Activated CD8-positive, alpha-beta T cell treated with anti-CD3 and anti-CD28 coated beads for 36 hours (primary cell): ENCODE data around the gene ADD3. TPM values are rescaled to one million over a fixed set of nuclear protein-coding genes. Genes with fewer than 3 reads are reported as not detected.
A peak's percentile ranks its signal among the peaks of the same experiment; 100 is the strongest.

Source experiments
- ATAC-seq: fragments of 200-7000 bp; cut with Tn5 transposase; one replicate; pipeline ENCODE4 v1.10.0; 2021; ENCODE audit warnings: mild to moderate bottlenecking, moderate library complexity
- CTCF ChIA-PET: fragments of 350-600 bp; sonication (Branson Sonifier 250); formaldehyde crosslinking; loops from one replicate; lab custom pipeline; 2021; ENCODE audit warnings: antibody characterized with exemption; lab: Charles Lee
- POLR2A ChIA-PET: fragments of 350-600 bp; sonication (Branson Sonifier 250); formaldehyde crosslinking; loops from one replicate; lab custom pipeline; 2021; ENCODE audit warnings: antibody characterized with exemption; lab: Charles Lee
- DNase-seq: peaks from one replicate; pipeline ENCODE4 v3.0.0-alpha.2; 2020
- H3K27ac Mint-ChIP-seq: one replicate; pipeline ENCODE4 v1.8.0; 2021; ENCODE audit warnings: mild to moderate bottlenecking, mixed read lengths
- H3K27me3 Mint-ChIP-seq: one replicate; pipeline ENCODE4 v1.8.0; 2021; ENCODE audit warnings: mixed read lengths
- H3K36me3 Mint-ChIP-seq: one replicate; pipeline ENCODE4 v1.8.0; 2021; ENCODE audit warnings: low read depth, mixed read lengths
- H3K4me1 Mint-ChIP-seq: one replicate; pipeline ENCODE4 v1.8.0; 2021; ENCODE audit warnings: low read depth, mixed read lengths
- H3K4me3 Mint-ChIP-seq: one replicate; pipeline ENCODE4 v1.8.0; 2021; ENCODE audit warnings: mild to moderate bottlenecking, moderate library complexity, mixed read lengths
- H3K9me3 Mint-ChIP-seq: one replicate; pipeline ENCODE4 v1.8.0; 2021; ENCODE audit warnings: mixed read lengths
- intact Hi-C: fragments of 100-400 bp; cut with micrococcal nuclease; formaldehyde crosslinking; loops from one replicate; pipeline ENCODE4 v1.10.0; 2022
- total RNA-seq, 2 experiments: library from RNA; stranded (reverse); gene quantifications; one replicate each; pipeline ENCODE4 v1.2.3, GENCODE V29; 2021
- TF ChIP-seq, protein P1 (sequence below): fragments of 200-600 bp; IDR thresholded peaks from one replicate; pipeline ENCODE4 v1.8.0; 2022; ENCODE audit warnings: antibody characterized with exemption, mild to moderate bottlenecking

ADD3 gene
- total RNA-seq, 2 experiments from 2014 or later = 66.8 to 77.0 TPM

DNA sequence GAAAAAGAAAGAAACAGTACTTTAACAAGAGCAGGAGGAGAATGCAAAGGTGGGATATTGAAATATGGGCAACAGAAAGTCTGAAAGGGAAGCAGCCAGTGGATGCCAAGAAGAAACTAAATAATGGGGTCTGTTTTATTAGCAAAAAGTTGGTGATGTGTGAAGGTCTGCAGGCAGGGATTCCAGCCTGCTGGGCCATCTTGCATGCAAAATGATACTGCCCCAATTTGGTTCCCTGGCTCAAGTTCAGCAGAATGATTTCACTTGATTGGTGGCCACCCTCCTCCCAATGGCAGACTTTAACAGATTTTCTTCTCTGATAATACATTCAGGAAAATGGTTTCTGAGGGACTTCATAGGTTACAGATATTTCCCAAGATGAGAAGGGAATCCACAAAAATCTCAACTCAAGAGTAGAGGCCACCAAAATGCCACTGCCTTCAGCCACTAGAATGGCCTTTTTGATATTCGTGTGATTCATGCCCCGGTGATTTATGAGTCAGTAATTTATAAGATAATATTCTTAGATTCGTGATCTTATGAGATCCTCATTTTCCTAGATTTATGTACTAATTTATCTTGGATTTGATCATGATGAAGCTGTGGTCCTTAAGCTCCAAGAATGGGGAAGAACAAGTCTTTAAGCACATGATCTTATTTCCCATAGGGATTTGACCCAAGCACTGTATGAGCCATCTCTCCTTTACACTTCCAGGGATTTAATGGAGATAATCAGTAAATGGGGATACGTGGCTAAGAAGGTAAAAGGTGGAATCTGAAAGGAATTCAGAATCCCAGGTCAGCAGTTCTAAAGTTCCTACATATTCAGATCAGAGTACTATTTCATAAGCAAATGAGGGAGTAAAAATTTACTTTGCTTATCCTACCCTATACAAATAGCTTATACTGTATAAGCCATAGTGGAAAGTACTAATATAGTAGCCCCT, 32.3 kb upstream of the ADD3 start:
- ChIA-PET POLR2A (no interaction called here), CTCF (interaction anchor here (1.1 to 4.4 kb wide), 7 partner anchors 13 to 163 kb away, joined by 3 to 32 read pairs (median 5); no protein-coding TSS in a partner anchor)
- H3K27me3 Mint-ChIP-seq = peaks cover 2% of the 10 kb centered on the region
- intact Hi-C loops = no loop called here
- ATAC-seq = no peak
- H3K9me3 Mint-ChIP-seq = no peaks in the 10 kb centered on the region
- no peaks in the 10 kb centered on the region for H3K36me3 Mint-ChIP-seq
- H3K27ac Mint-ChIP-seq = no peak overlapping the region
- TF ChIP-seq, protein P1, sequence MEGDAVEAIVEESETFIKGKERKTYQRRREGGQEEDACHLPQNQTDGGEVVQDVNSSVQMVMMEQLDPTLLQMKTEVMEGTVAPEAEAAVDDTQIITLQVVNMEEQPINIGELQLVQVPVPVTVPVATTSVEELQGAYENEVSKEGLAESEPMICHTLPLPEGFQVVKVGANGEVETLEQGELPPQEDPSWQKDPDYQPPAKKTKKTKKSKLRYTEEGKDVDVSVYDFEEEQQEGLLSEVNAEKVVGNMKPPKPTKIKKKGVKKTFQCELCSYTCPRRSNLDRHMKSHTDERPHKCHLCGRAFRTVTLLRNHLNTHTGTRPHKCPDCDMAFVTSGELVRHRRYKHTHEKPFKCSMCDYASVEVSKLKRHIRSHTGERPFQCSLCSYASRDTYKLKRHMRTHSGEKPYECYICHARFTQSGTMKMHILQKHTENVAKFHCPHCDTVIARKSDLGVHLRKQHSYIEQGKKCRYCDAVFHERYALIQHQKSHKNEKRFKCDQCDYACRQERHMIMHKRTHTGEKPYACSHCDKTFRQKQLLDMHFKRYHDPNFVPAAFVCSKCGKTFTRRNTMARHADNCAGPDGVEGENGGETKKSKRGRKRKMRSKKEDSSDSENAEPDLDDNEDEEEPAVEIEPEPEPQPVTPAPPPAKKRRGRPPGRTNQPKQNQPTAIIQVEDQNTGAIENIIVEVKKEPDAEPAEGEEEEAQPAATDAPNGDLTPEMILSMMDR = no peak
- no peak for DNase-seq
- peaks cover 15% of the 10 kb centered on the region for H3K4me1 Mint-ChIP-seq
- H3K4me3 Mint-ChIP-seq = no peak overlapping the region

GRCh38 chr10:109976681-109977080, 31.1 kb upstream of the ADD3 start:
- ChIA-PET POLR2A (interaction anchor here (1.4 kb wide), 1 partner anchor 8 kb away, joined by 4 read pairs; no protein-coding TSS in a partner anchor), CTCF (interaction anchor here (1.1 to 4.4 kb wide), 8 partner anchors 11 to 303 kb away, joined by 3 to 32 read pairs (median 4); no protein-coding TSS in a partner anchor)
- Mint-ChIP-seq H3K27ac (no peak overlapping the region), H3K9me3 (no peaks in the 10 kb centered on the region), H3K4me1 (peaks cover 15% of the 10 kb centered on the region), H3K27me3 (peaks cover 2% of the 10 kb centered on the region), H3K4me3 (no peak overlapping the region), H3K36me3 (no peaks in the 10 kb centered on the region)
- TF ChIP-seq, protein P1 = no peak
- no peak for DNase-seq
- intact Hi-C loops = no loop called here
- ATAC-seq = no peak

GRCh38 chr10:109977382-109977806, 30.4 kb upstream of the ADD3 start:
- DNase-seq = no peak
- TF ChIP-seq, protein P1 = no peak
- ChIA-PET POLR2A (interaction anchor here (1.4 kb wide), 1 partner anchor 9 kb away, joined by 4 read pairs; no protein-coding TSS in a partner anchor), CTCF (interaction anchor here (0.8 to 4.4 kb wide), 10 partner anchors 15 to 302 kb away, joined by 3 to 32 read pairs (median 4); partner anchors contain the start of gene ADD3)
- Mint-ChIP-seq H3K4me1 (peaks cover 15% of the 10 kb centered on the region), H3K9me3 (no peaks in the 10 kb centered on the region), H3K27me3 (no peaks in the 10 kb centered on the region), H3K27ac (no peak overlapping the region), H3K4me3 (no peak overlapping the region), H3K36me3 (no peaks in the 10 kb centered on the region)
- intact Hi-C loops = no loop called here
- ATAC-seq = no peak

GRCh38 chr10:109978481-109978880, 29.3 kb upstream of the ADD3 start:
- TF ChIP-seq, protein P1 = peak; percentile 97
- H3K36me3 Mint-ChIP-seq = no peaks in the 10 kb centered on the region
- CTCF ChIA-PET = interaction anchor here (0.7 to 4.4 kb wide), 46 partner anchors 10 to 300 kb away, joined by 3 to 32 read pairs (median 4); partner anchors contain the start of gene ADD3
- no peaks in the 10 kb centered on the region for H3K27me3 Mint-ChIP-seq
- no peaks in the 10 kb centered on the region for H3K9me3 Mint-ChIP-seq
- H3K4me1 Mint-ChIP-seq = peaks cover 15% of the 10 kb centered on the region
- intact Hi-C loops = no loop called here
- POLR2A ChIA-PET = no interaction called here
- DNase-seq (peak; percentile 82), ATAC-seq (peak; percentile 77)
- no peak overlapping the region for H3K27ac Mint-ChIP-seq
- H3K4me3 Mint-ChIP-seq = no peak overlapping the region
